ENCODE measurements around the gene CBARP. TPM values are rescaled to one million over a fixed set of nuclear protein-coding genes. Genes with fewer than 3 reads are reported as not detected.

CBARP gene
- total and polyA plus RNA-seq, 2 of the 4 experiments (the other 2 are of a cell fraction), result 0.18 to 3.9 TPM

DNA sequence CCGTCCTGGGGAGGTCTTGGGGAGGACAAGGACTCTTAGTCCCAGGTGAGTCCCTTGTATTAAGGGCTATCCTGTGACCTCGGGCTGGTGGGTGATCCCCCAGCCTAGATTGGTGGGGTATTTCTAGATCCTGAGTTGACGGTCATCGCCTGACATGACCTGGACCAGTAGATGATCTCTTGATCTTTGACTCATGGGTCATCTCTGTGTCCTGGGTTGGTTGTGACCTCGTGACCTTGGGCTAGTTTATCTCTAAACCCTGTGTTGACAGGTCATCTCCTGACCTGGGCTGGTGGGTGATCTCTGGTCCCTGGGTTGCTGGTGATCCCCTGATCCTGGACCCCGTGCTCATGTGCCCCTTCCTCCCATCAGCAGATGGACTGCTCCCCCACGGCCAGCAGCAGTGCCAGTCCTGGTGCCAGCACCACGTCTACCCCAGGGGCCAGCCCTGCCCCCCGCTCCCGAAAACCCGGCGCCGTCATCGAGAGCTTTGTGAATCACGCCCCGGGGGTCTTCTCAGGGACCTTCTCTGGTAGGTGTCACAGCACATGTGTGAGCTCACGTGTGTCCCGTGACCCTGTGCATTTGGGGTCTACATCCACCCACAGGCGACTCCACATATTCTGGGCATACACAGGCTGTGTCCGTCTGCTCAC, 16.9 kb upstream of the CBARP start (continued):
- no peak for TF ChIP-seq CEBPB (IDR thresholded peaks at IDR 0.05; ENCODE audit: low read depth, low read length)
- no peak for TF ChIP-seq NFE2L2 (IDR thresholded peaks at IDR 0.05; ENCODE audit: low read depth, low read length)

DNA sequence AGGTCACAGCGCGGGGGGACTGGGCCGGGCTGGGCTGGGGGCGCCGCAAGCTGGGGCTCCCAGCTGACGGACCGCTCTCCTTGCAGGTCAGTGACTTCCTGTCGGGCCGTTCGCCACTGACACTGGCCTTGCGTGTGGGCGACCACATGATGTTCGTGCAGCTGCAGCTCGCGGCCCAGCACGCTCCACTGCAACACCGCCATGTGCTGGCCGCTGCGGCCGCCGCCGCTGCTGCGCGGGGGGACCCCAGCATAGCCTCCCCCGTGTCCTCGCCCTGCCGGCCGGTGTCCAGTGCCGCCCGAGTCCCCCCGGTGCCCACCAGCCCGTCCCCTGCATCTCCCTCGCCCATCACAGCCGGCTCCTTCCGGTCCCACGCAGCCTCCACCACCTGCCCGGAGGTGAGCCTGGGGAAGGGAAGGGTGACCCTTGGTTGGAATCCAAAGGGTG, 16.3 kb upstream of the CBARP start:
- Histone ChIP-seq H3K56ac (ENCODE audit: extremely low read depth, insufficient read depth, low read length) (peak overlapping the region; percentile 39; the same call in 1 of the 2 replicates), H3K27me3 (ENCODE audit: control insufficient read depth, insufficient read depth, low read length) (no peaks in the 10 kb centered on the region), H2BK5ac (ENCODE audit: low read depth, low read length, poor library complexity, severe bottlenecking) (peak overlapping the region; percentile 99), H3K27ac (ENCODE audit: insufficient read depth, low read length) (peak overlapping the region; percentile 99), H3K4me2 (ENCODE audit: low read depth, low read length) (peak overlapping the region; percentile 52; the same call in 1 of the 2 replicates), H3K36me3 (ENCODE audit: control insufficient read depth, insufficient read depth, low read length) (peaks cover 70% of the 10 kb centered on the region), H3K9me3 (ENCODE audit: control insufficient read depth, insufficient read depth, low read length) (no peaks in the 10 kb centered on the region), H4K91ac (ENCODE audit: insufficient read depth, low read depth, low read length) (peak overlapping the region; percentile 82), H2AK5ac (ENCODE audit: low read depth, low read length) (peak overlapping the region; percentile 94), H3K18ac (ENCODE audit: low read depth, low read length) (peak overlapping the region; percentile 65; the same call in 1 of the 2 replicates), H3K4me3 (ENCODE audit: insufficient read depth, low read depth, low read length) (no peak overlapping the region; the same call in 1 of the 2 replicates), H3K4me1 (ENCODE audit: control insufficient read depth, insufficient read depth, low read length) (peaks cover 35% of the 10 kb centered on the region), H3K9ac (ENCODE audit: low read depth, low read length) (peak overlapping the region; percentile 38; the same call in 1 of the 2 replicates), H4K20me1 (ENCODE audit: insufficient read depth, low read length) (peaks cover 91% of the 10 kb centered on the region), H3K23ac (ENCODE audit: low read depth, low read length) (peak overlapping the region; percentile 66), H4K5ac (ENCODE audit: low read depth, low read length) (peak overlapping the region; percentile 27), H3K9me1 (ENCODE audit: insufficient read depth, low read length) (no peaks in the 10 kb centered on the region), H2BK15ac (ENCODE audit: low read depth, low read length) (0 out of 3 replicates have a peak overlapping the region, but pooled peaks have one; percentile 11), H4K8ac (ENCODE audit: low read depth in 2 of 2, low read length in 2 of 2) (peak overlapping the region; percentile 63 to 79; a peak in 3 of 4 replicates), H3K4ac (ENCODE audit: low read depth, low read length) (peak overlapping the region; percentile 84), H3K79me1 (ENCODE audit: low read depth in 1 of 2, low read length in 2 of 2) (peaks cover 0 to 40% of the 10 kb centered on the region in 2 experiments; a peak in 2 of 4 replicates), H3K14ac (replicated peaks; ENCODE audit: low read depth, low read length) (peak overlapping the region; percentile 85; the same call in 1 of the 2 replicates), H2AFZ (replicated peaks; ENCODE audit: low read length, poor library complexity) (peak overlapping the region; percentile 36), H2BK120ac (ENCODE audit: low read depth, low read length) (peak overlapping the region; percentile 81), H2AK9ac (replicated peaks; ENCODE audit: low read depth, low read length, poor library complexity) (peak overlapping the region; percentile 99), H2BK20ac (ENCODE audit: low read depth, low read length) (0 out of 2 replicates have a peak overlapping the region, but pooled peaks have one; percentile 20)
- 84% methylated on average over 25 of the region's 37 CpGs; no CpG with 5 or more reads in 1 of the 2 experiments for WGBS, 2 experiments (ENCODE audit: extremely low coverage in 2 of 2, insufficient read length in 1 of 2)
- in situ Hi-C loops (cut with MboI; ENCODE audit: low sequenced_read_pairs), result no loop called here
- dilution Hi-C loops (cut with HindIII; ENCODE audit: low sequenced_read_pairs, unreplicated experiment), result no loop called here
- CTCF ChIA-PET, result interaction anchor here (1.6 kb wide), 1 partner anchor 13 kb away, joined by 11 read pairs; no protein-coding TSS in a partner anchor
- POLR2A ChIA-PET (ENCODE audit: unreplicated experiment), result interaction anchor here (1.5 to 1.6 kb wide), 2 partner anchors 12 to 15 kb away, joined by 16 to 28 read pairs; partner anchors contain the start of gene CIRBP
- ATAC-seq (ENCODE audit: low read depth), result no peak
- intact Hi-C loops (cut with micrococcal nuclease), result no loop called here
- TF ChIP-seq, protein P1, sequence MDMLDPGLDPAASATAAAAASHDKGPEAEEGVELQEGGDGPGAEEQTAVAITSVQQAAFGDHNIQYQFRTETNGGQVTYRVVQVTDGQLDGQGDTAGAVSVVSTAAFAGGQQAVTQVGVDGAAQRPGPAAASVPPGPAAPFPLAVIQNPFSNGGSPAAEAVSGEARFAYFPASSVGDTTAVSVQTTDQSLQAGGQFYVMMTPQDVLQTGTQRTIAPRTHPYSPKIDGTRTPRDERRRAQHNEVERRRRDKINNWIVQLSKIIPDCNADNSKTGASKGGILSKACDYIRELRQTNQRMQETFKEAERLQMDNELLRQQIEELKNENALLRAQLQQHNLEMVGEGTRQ (IDR thresholded peaks at IDR 0.05; ENCODE audit: low read depth, low read length), result 0 out of 2 replicates have a peak, but pooled peaks have one; percentile 6
- TF ChIP-seq MXI1 (IDR thresholded peaks at IDR 0.05; ENCODE audit: borderline replicate concordance, low read depth, low read length) (no peak), MAZ (IDR thresholded peaks at IDR 0.05; ENCODE audit: borderline replicate concordance, low read depth, low read length) (no peak)
- DNase-seq, result no peak
- no TSS peak for BruUV-seq (replicated peaks)
